HepG2 (cell line): Measurements from ENCODE around the gene CBLN3. TPM values are rescaled to one million over a fixed set of nuclear protein-coding genes. Genes with fewer than 3 reads are reported as not detected.

Experiments used
- CBX2 ChIP-seq, 2 experiments: fragments of 200-600 bp in 1 of 2; sonication (generic); formaldehyde crosslinking in 1 of 2; IDR thresholded peaks; 2 replicates each; pipeline versions ENCODE4 v1.7.0 to v1.8.1; 2018 to 2022; ENCODE audit warnings: low read depth in 2 of 2, low read length in 1 of 2, mild to moderate bottlenecking in 1 of 2, missing genetic modification reagents in 1 of 2
- EED ChIP-seq: sonication (generic); formaldehyde crosslinking; IDR thresholded peaks from 2 replicates; pipeline ENCODE4 v1.5.0; 2020; ENCODE audit warnings: mild to moderate bottlenecking, missing genetic modification reagents
- FOXO4 ChIP-seq: sonication (generic); formaldehyde crosslinking; conservative IDR thresholded peaks from 2 replicates; pipeline ENCODE4 v1.8.1; 2023; ENCODE audit warnings: missing genetic modification reagents
- MED1 ChIP-seq: sonication (generic); formaldehyde crosslinking; IDR thresholded peaks from 2 replicates; pipeline ENCODE4 v1.4.0; 2020; ENCODE audit warnings: missing genetic modification reagents
- NR2F1 ChIP-seq, 2 experiments: fragments of 450-650 bp in 1 of 2; formaldehyde crosslinking in 1 of 2; IDR thresholded peaks; 2 replicates each; pipeline versions ENCODE4 v1.5.0 to v1.6.1; 2016 to 2020; ENCODE audit warnings: mild to moderate bottlenecking in 1 of 2, missing compliant biosample characterization in 1 of 2, missing genetic modification reagents in 1 of 2, moderate library complexity in 1 of 2
- RAD51 ChIP-seq: fragments of 450-650 bp; IDR thresholded peaks from 2 replicates; pipeline ENCODE4 v1.6.1; 2016; ENCODE audit warnings: borderline replicate concordance
- SUZ12 ChIP-seq: fragments of 150-350 bp; IDR thresholded peaks from 2 replicates; pipeline ENCODE4 v1.6.1; 2014; ENCODE audit warnings: low read depth, low read length
- TEAD2 ChIP-seq: sonication (generic); formaldehyde crosslinking; IDR thresholded peaks from 2 replicates; pipeline ENCODE4 v1.9.0; 2021; ENCODE audit warnings: missing genetic modification reagents
- ZNF180 ChIP-seq: sonication (generic); formaldehyde crosslinking; IDR thresholded peaks from 2 replicates; pipeline ENCODE4 v1.4.0; 2020; ENCODE audit warnings: low read depth, missing genetic modification reagents, borderline replicate concordance
- ZNF224 ChIP-seq: sonication (generic); formaldehyde crosslinking; IDR thresholded peaks from 2 replicates; pipeline ENCODE4 v1.5.0; 2020; ENCODE audit warnings: mild to moderate bottlenecking, missing genetic modification reagents
- ZNF318 ChIP-seq: sonication (generic); formaldehyde crosslinking; IDR thresholded peaks from 2 replicates; pipeline ENCODE4 v1.4.0; 2020; ENCODE audit warnings: mild to moderate bottlenecking, missing genetic modification reagents
- ZNF776 ChIP-seq: sonication (generic); formaldehyde crosslinking; IDR thresholded peaks from 2 replicates; pipeline ENCODE4 v1.4.0; 2020; ENCODE audit warnings: mild to moderate bottlenecking, missing genetic modification reagents
- polyA plus RNA-seq, 8 experiments: library from polyadenylated mRNA; depleted of rRNA in 3 of 8; stranded (reverse) in 7 of 8; unstranded in 1 of 8; fragments of >200 nt; fragmentation: Illumina TruSeq in 4 of 8; extraction: Trizol in 4 of 8; gene quantifications; 2 replicates each; pipeline versions ENCODE4 v1.2.1 to v1.2.3, GENCODE V29; 2011 to 2016; ENCODE audit warnings: low read depth in 4 of 8, missing spikeins in 1 of 8, mixed read lengths in 1 of 8; ENCODE audit not compliant: insufficient read depth in 1 of 8
- total RNA-seq, 5 experiments: library from RNA; depleted of rRNA; stranded (reverse); fragments of >200 nt; fragmentation: Illumina TruSeq; extraction: Trizol; gene quantifications; 2 replicates each; pipeline ENCODE4 v1.2.3, GENCODE V29; 2016; ENCODE audit warnings: low read depth in 1 of 5

Gene CBLN3
- total and polyA plus RNA-seq, 2 of the 13 experiments (the other 11 are each of a cell fraction or from before 2014, with no cell fraction given) = 0.66 to 0.98 TPM

GRCh38 chr14:24432259-24433131, 3.0 kb upstream of the CBLN3 start (continued):
- no peak for TF ChIP-seq CBX2 (IDR thresholded peaks at IDR 0.05; ENCODE audit: low read depth, low read length)
- TF ChIP-seq CBX2 (CRISPR knock-in tag; IDR thresholded peaks at IDR 0.05; ENCODE audit: low read depth) = no peak
- peak; percentile 28; the same call in 1 of the 2 replicates for TF ChIP-seq ZNF776
- TF ChIP-seq ZNF180 (CRISPR knock-in tag) = no peak
- no peak for TF ChIP-seq MED1
- TF ChIP-seq SUZ12 = 0 out of 2 replicates have a peak, but pooled peaks have one; percentile 2
- no peak for TF ChIP-seq ZNF224 (CRISPR knock-in tag)
- no peak for TF ChIP-seq RAD51
- no peak for TF ChIP-seq NR2F1 (CRISPR knock-in tag; IDR thresholded peaks at IDR 0.05)
- TF ChIP-seq ZNF318 (CRISPR knock-in tag) = no peak
- no peak for TF ChIP-seq TEAD2 (CRISPR knock-in tag)
- TF ChIP-seq EED = 0 out of 2 replicates have a peak, but pooled peaks have one; percentile 65
- TF ChIP-seq FOXO4 (CRISPR knock-in tag) = peak; percentile 73; the same call in 1 of the 2 replicates
